Body of pancreas (tissue), 4 donors: Measurements from ENCODE around the gene SLC1A7.

Experiments
- CTCF ChIP-seq, 7 experiments: fragments of 450-650 bp in 4 of 7; fragments of 200-600 bp in 3 of 7; sonication (generic) in 3 of 7; IDR thresholded peaks; one replicate each; pipeline ENCODE4 v1.5.1; 2016 to 2019; ENCODE audit warnings: antibody characterized with exemption in 7 of 7
- POLR2A ChIP-seq, 3 donors: fragments of 450-650 bp; IDR thresholded peaks; one replicate each; pipeline ENCODE4 v1.6.1; 2016; ENCODE audit warnings: antibody characterized with exemption in 3 of 3, mild to moderate bottlenecking in 2 of 3

GRCh38 chr1:53138991-53139884 lies 3.2 kb downstream of the SLC1A7 start:
- TF ChIP-seq CTCF (IDR thresholded peaks at IDR 0.05), result no peak
- no peak for TF ChIP-seq POLR2A (IDR thresholded peaks at IDR 0.05)
